ENCODE results near the gene ULK3. TPM values are rescaled to one million over a fixed set of nuclear protein-coding genes. Genes with fewer than 3 reads are reported as not detected.

ULK3 gene
- total RNA-seq, 1 experiment from 2014 or later, result 35.9 TPM

DNA sequence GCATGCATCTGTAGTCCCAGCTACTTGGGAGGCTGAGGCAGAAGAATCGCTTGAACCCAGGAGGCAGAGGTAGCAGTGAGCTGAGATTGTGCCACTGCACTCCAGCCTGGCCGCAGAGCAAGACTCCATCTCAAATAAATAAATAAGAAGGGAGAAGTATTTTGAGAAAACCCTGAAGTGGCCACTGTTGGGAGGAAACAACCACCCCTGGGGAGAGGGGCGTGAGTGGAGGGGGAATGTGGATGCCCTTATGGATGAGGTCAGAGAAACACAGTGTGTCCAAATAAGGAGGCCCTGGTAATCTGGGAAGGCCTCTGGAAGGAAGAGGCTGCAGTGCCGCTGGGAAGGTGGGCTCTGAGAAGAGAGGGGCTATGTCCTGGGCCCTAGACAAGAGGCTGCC, 20.7 kb downstream of the ULK3 start:
- DNase-seq (ENCODE audit: low spot score), result no peak

DNA sequence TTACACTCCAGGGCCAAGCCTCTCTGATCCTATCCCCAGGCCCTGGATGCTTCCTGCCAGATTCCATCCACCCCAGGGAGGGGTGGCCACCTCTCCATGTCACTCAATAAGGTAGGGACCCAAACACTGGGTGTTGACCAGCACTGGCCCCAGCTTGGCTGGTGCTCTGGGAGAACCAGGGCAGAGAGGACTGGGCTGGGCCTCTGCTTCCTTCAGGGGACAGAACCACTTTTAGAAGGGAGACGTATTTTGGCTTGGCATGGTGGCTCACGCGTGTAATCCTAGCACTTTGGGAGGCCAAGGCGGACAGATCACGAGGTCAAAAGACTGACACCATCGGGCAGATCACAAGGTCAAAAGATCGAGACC, 21.2 kb downstream of the ULK3 start:
- no peak for DNase-seq (ENCODE audit: low spot score)

DNA sequence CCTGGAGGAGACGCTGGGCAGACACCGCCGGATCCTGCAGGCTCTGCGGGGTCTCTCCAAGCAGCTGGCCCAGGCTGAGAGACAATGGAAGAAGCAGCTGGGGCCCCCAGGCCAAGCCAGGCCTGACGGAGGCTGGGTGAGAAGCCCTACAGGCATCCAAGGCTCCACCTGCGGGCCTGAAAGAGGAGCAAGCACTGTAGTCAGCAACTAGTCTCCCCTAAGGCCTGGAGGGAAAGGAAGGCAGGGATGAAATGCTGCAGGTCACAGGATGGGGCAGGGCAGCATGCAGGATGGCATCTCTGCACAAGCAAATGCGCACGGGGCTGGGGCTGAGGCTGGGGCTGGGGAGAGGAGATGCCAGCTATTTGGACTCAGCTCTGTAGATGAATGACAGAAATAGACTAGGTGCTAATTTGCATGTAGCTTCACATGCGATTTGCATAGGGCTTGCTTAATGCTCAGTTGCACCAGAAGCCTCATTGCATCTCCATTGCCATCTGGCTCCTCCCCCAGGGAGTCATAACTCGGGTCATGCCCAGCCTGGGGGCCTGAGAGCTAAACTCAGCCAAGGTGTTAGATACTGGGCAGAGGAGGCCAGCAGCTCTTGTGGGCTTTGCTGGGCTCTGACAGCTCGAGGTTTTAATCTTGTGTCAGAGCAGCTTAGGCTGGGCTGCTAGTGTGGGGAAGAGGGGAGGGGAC, 21.7 kb downstream of the ULK3 start:
- no peak for DNase-seq (ENCODE audit: low spot score)

- DNase-seq (ENCODE audit: low spot score), result no peak
These were observed 22.9 kb downstream of the ULK3 start for GRCh38 chr15:74820056-74820455.

GRCh38 chr15:74817370-74817737, 25.6 kb downstream of the ULK3 start:
- peak; percentile 29 for DNase-seq (ENCODE audit: low spot score)

- DNase-seq (ENCODE audit: low spot score), result no peak
These were observed 26.2 kb downstream of the ULK3 start for GRCh38 chr15:74816624-74817369.

- DNase-seq (ENCODE audit: low spot score), result no peak
These were observed 27.0 kb downstream of the ULK3 start for GRCh38 chr15:74815961-74816360.

DNA sequence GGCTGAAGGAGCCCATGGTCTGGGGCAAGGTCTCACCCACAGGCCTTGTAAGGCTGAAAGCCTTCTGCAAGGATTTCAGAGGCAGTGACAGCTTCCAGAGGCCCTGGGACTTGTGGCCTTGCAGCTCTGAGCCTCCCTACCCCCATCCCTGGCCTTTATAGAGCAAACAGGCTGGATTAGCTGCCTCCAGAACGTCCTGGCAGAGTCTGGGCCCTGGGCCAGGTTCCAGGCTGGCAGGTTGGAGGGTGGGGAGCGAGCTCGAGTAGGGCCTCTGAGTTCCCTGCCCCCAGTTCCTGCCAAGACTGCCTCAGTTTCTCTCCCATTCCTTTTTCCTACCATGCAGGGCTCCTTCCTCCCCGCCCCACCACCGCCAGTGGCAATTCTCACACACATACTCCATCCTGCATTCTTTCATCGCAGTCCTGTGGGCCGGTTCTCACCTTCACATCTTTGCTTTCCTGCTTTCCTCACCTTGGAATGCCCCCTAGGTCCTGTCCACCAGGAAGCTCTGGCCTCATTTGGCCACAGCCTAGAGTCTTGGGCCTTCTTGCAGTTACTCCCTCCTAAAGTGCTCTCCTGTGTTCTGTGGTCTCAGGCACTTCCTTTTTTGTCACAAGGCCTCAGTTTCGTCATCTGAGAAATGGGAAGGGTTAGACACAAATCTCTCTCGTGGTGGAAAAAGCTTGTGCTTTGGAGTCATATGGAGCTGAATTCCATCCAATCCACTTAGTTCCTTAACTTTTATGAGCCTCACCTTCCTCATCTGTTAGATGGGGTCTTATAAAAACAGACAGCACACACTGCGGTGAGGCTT, 27.6 kb downstream of the ULK3 start:
- DNase-seq (ENCODE audit: low spot score), result no peak

DNA sequence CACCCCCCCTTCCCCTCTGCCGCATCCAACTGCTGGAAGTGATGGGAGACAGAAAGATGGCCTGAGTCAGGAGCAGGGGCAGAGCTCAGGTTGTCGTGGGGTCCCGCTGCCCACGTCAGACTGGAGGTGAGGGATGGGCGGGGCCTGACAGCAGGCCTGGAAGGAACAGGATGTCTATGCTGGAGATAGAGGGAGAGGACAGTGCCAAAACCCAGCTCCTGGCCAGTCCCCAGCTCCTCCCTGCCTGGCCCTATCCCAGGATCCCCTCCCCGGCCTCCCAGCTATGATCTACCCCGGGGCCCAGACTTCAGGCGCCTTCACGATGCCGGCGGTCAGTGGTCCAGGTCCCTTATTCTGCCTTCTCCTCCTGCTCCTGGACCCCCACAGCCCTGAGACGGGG, 30.4 kb downstream of the ULK3 start, which contains the start of gene LMAN1L:
TSS of gene LMAN1L (plus strand) at position 303 of the 400 bp plus-strand sequence. CDS start at position 323, 20 bp downstream.
- DNase-seq (ENCODE audit: low spot score), result no peak

- DNase-seq (ENCODE audit: low spot score), result no peak
These were observed 33.0 kb downstream of the ULK3 start for GRCh38 chr15:74809956-74810355.

- no peak for DNase-seq (ENCODE audit: low spot score)
These were observed 33.7 kb downstream of the ULK3 start for GRCh38 chr15:74809242-74809641.

GRCh38 chr15:74808840-74809229, 34.1 kb downstream of the ULK3 start:
- DNase-seq (ENCODE audit: low spot score), result no peak

DNA sequence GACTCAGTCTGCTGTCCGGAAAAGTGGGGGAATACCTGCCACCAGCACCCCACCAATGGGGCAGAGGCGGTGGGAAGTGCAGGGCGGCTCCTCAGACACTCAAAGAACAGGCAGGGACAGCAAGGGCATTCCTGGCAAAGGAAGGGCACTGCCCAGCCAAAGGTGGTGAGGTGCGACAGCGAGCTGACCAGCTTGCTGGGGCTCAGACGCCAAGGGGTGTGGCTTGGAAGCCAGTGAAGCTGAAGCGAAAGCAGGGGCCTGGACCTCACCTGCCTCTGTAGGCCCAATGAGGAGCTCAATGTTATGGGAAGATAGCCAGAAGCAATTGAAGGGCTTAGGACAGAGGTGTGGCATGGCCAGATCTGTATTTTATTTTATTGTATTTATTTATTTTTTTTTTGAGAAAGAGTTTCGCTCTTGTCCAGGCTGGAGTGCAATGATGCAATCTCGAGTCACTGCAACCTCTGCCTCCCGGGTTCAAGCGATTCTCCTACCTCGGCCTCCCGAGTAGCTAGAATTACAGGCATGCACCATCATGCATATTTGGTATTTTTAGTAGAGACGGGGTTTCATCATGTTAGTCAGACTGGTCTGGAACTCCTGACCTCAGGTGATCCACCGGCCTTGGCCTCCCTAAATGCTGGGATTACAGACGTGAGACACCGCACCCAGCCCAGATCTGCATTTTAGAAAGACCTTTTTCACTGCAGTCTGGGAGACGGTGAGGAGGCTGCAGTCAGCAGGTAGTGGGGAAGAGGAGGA, 34.7 kb downstream of the ULK3 start:
- DNase-seq (ENCODE audit: low spot score), result no peak

DNA sequence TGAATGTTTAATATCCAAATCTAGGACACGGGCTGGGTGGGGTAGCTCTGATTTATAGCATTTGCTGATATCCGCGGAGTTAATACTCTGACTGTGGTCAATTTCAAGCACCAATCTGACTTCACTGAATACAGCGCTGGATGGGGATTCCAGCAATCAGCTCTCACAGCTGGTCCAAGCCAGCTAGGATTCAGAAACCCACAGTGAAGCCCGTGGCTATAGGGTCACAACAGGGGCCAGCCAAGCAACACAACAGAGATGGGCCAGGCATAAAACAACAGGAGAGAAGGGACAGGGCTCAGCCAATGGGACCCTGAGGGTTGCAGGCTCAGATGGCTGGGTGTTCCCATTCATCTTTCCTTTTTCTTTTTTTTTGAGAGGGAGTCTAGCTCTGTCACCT, 35.7 kb downstream of the ULK3 start:
- no peak for DNase-seq (ENCODE audit: low spot score)

DNA sequence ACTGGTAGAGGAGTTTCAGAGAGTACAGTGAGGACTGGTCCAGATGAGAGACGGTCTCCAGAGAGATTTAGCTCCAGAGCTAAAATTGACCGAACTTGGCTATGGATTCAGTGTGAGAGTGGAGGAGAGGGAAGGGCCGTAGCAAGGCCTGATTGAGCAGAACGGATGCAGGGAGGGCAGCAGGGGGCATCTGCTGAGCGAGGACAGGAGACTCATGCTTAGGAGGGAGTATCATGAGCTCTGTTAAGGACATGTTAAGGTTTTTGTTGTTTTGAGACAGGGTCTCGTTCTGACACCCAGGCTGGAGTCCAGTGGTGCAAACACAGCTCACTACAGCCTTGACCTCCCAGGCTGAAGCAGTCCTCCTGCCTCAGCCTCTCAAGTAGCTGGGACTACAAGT, 38.0 kb downstream of the ULK3 start:
- no peak for DNase-seq (ENCODE audit: low spot score)

DNA sequence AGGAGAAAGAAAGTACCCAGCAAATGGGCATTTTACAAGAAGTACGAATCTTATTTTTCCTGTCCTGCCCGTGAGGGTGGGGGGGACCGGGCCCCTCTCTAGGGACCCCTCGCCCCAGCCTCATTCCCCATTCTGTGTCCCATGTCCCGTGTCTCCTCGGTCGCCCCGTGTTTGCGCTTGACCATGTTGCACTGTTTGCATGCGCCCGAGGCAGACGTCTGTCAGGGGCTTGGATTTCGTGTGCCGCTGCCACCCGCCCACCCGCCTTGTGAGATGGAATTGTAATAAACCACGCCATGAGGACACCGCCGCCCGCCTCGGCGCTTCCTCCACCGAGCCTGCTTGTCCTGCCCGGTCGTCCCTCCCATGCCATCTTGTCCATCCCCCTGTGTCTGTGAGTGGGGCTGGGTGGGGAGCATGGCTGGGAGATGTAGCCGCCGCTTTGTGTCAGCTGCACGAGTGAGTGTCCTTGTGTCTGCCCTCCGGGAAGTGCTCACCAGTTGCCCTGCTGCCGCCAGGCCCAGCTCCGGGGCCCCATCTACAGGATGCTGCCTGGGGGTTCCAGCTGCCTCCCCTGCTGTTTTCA, 40.0 kb downstream of the ULK3 start:
- no peak for DNase-seq (ENCODE audit: low spot score)

- no peak for DNase-seq (ENCODE audit: low spot score)
These were observed 40.7 kb downstream of the ULK3 start for GRCh38 chr15:74802290-74802689.

GRCh38 chr15:74801311-74801997, 41.5 kb downstream of the ULK3 start:
- DNase-seq (ENCODE audit: low spot score), result no peak

GRCh38 chr15:74800559-74801094, 42.3 kb downstream of the ULK3 start:
- no peak for DNase-seq (ENCODE audit: low spot score)

DNA sequence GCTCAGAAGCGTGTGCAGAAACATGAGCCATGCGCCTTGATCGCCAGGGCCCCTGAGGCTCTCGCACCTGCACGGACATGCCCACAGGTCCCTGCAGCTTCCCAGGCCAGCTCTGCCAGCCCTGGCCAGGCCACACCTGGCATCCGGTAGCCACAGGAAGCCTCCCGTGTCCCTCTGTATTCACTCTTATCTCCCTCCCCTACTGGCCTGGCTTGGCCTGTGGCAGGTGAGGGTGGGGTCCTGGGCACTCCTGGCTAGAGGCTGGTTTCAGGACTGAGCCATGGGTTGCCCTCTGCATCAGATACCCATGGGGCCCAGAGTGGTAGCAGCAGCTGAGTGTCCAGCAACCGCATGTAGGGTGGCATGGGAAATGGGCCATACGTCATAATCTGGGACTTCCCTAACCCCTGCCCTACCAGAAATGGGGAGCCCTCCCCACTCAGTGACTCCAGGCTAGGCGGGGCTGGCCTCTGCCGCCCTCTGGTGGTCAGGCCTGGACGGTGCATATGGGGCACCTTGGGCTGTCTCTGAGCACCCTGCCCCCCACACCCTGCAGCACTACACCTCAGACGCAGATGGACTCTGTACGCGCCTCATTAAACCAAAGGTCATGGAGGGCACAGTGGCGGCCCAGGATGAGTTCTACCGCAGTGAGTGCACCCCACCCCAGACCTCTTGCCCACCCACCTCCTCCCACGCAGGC, 42.9 kb downstream of the ULK3 start:
- DNase-seq (ENCODE audit: low spot score), result peak; percentile 87
